Measurements from ENCODE around the gene MACO1. TPM values are rescaled to one million over a fixed set of nuclear protein-coding genes. Genes with fewer than 3 reads are reported as not detected.

The MACO1 gene
- total and polyA plus RNA-seq, 9 of the 15 experiments (the other 6 are each of a cell fraction or from before 2014, with no cell fraction given): 4.6 to 28.4 (median 21.7) TPM

DNA sequence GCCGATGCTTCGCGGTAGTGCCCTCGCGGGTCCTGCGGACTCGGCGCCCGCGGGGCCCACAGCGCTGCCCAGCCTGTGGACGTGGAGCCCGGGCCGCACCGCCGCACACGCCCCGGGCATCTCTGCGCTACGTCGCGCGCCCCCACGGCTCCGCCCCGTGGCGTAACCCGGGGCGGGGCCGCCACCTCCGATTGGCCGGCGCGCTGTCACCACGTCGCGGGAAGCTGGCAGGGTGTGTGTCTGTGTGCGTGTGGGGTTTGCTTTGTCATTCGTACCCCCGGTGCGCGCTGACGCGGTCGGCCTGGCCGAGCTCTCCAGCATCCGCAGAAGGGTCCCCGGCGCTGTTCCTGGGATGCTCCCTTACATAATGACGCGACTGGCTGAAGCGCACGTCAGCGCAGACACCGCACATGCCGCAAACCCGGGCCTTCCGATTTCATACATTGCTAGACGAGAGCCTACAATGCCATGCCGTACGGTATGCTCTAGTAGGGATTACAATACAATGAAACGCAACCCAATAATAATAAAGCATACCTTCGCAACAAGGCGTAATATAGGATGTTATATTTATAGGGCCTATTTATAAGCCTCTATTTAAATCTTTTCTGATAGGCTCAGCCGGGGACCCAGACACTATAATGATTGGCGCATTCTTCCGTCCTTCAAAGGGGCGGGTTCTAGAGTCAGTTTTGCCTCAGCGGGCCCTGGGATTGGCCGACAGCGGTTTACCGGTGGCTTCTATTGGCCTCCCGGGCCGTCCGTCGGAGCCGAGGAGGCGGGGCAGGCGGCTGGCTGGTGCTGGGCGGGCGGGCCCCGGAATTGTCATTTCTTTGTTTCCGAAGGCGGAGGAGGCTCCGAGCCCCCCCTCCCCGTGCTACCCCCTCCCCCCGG, at the start of gene MACO1 (continued):
- TF ChIP-seq SMC3 (conservative IDR thresholded peaks at IDR 0.05; ENCODE audit: insufficient read depth, low read depth, low read length) (no peak), YY1 (IDR thresholded peaks at IDR 0.05; ENCODE audit: borderline replicate concordance in 1 of 3, control insufficient read depth in 1 of 3, extremely low read depth in 1 of 3, insufficient read depth in 3 of 3, insufficient read length in 1 of 3, insufficient replicate concordance in 2 of 3, low read depth in 1 of 3, low read length in 2 of 3) (peak; percentile 4 to 83 (median 82)), FIP1L1 (IDR thresholded peaks at IDR 0.05; ENCODE audit: low read depth, low read length, poor library complexity, severe bottlenecking) (no peak), ZKSCAN3 (CRISPR knock-in tag; IDR thresholded peaks at IDR 0.05) (no peak), KAT7 (CRISPR knock-in tag; IDR thresholded peaks at IDR 0.05; ENCODE audit: borderline replicate concordance) (peak; percentile 75; the same call in 1 of the 2 replicates), NELFE (IDR thresholded peaks at IDR 0.05; ENCODE audit: insufficient read depth, insufficient read length) (no peak), RBM17 (IDR thresholded peaks at IDR 0.05; ENCODE audit: borderline replicate concordance, low read depth, low read length) (no peak), TEAD2 (tag; IDR thresholded peaks at IDR 0.05) (no peak), ZNF232 (CRISPR knock-in tag; IDR thresholded peaks at IDR 0.05) (peak; percentile 95; the same call in 1 of the 2 replicates), MAFK (IDR thresholded peaks at IDR 0.05; ENCODE audit: low read length) (peak; percentile 19; the same call in 1 of the 2 replicates), ZNF644 (tag; IDR thresholded peaks at IDR 0.05; ENCODE audit: low read depth) (no peak), MYBL2 (IDR thresholded peaks at IDR 0.05; ENCODE audit: low read depth) (no peak), MYBL2 (CRISPR knock-in tag; IDR thresholded peaks at IDR 0.05; ENCODE audit: borderline replicate concordance) (no peak), KLF10 (CRISPR knock-in tag; IDR thresholded peaks at IDR 0.05) (no peak), GABPA (tag; conservative IDR thresholded peaks at IDR 0.05; ENCODE audit: low read depth) (peak; percentile 53), FOXA1 (IDR thresholded peaks at IDR 0.05; ENCODE audit: borderline replicate concordance) (no peak), TAL1 (IDR thresholded peaks at IDR 0.05) (no peak), LCOR (CRISPR knock-in tag; IDR thresholded peaks at IDR 0.05) (peak; percentile 77; the same call in 1 of the 2 replicates), ZNF24 (IDR thresholded peaks at IDR 0.05) (0 out of 2 replicates have a peak, but pooled peaks have one; percentile 50), ZSCAN29 (IDR thresholded peaks at IDR 0.05) (no peak)
- TF ChIP-seq, protein P1, sequence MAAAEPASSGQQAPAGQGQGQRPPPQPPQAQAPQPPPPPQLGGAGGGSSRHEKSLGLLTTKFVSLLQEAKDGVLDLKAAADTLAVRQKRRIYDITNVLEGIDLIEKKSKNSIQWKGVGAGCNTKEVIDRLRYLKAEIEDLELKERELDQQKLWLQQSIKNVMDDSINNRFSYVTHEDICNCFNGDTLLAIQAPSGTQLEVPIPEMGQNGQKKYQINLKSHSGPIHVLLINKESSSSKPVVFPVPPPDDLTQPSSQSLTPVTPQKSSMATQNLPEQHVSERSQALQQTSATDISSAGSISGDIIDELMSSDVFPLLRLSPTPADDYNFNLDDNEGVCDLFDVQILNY (CRISPR knock-in tag; IDR thresholded peaks at IDR 0.05): no peak; the same call in 1 of the 2 replicates
- TF ChIP-seq, protein P2, sequence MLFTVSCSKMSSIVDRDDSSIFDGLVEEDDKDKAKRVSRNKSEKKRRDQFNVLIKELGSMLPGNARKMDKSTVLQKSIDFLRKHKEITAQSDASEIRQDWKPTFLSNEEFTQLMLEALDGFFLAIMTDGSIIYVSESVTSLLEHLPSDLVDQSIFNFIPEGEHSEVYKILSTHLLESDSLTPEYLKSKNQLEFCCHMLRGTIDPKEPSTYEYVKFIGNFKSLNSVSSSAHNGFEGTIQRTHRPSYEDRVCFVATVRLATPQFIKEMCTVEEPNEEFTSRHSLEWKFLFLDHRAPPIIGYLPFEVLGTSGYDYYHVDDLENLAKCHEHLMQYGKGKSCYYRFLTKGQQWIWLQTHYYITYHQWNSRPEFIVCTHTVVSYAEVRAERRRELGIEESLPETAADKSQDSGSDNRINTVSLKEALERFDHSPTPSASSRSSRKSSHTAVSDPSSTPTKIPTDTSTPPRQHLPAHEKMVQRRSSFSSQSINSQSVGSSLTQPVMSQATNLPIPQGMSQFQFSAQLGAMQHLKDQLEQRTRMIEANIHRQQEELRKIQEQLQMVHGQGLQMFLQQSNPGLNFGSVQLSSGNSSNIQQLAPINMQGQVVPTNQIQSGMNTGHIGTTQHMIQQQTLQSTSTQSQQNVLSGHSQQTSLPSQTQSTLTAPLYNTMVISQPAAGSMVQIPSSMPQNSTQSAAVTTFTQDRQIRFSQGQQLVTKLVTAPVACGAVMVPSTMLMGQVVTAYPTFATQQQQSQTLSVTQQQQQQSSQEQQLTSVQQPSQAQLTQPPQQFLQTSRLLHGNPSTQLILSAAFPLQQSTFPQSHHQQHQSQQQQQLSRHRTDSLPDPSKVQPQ (CRISPR knock-in tag; IDR thresholded peaks at IDR 0.05; ENCODE audit: borderline replicate concordance): no peak
- TF ChIP-seq, protein P3, sequence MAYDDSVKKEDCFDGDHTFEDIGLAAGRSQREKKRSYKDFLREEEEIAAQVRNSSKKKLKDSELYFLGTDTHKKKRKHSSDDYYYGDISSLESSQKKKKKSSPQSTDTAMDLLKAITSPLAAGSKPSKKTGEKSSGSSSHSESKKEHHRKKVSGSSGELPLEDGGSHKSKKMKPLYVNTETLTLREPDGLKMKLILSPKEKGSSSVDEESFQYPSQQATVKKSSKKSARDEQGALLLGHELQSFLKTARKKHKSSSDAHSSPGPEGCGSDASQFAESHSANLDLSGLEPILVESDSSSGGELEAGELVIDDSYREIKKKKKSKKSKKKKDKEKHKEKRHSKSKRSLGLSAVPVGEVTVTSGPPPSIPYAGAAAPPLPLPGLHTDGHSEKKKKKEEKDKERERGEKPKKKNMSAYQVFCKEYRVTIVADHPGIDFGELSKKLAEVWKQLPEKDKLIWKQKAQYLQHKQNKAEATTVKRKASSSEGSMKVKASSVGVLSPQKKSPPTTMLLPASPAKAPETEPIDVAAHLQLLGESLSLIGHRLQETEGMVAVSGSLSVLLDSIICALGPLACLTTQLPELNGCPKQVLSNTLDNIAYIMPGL (CRISPR knock-in tag; IDR thresholded peaks at IDR 0.05): peak; percentile 92; the same call in 1 of the 2 replicates

All from K562 (cell line).